IPS-18a (cell line): Measurements from ENCODE around the gene CCDC171.
A peak's percentile ranks its signal among the peaks of the same experiment; 100 is the strongest.

ENCODE experiments used
- H3K27ac ChIP-seq: one replicate; pipeline ENCODE4 v1.5.1; 2013; ENCODE audit warnings: low read length
- H3K27me3 ChIP-seq: one replicate; pipeline ENCODE4 v1.6.1; 2013; ENCODE audit warnings: mild to moderate bottlenecking, low read length; ENCODE audit not compliant: control insufficient read depth, insufficient read depth
- H3K36me3 ChIP-seq: one replicate; pipeline ENCODE4 v1.6.1; 2013; ENCODE audit warnings: low read depth, low read length; ENCODE audit not compliant: control insufficient read depth
- H3K4me1 ChIP-seq: one replicate; pipeline ENCODE4 v1.6.1; 2013; ENCODE audit warnings: low read depth, low read length; ENCODE audit not compliant: control insufficient read depth
- H3K4me3 ChIP-seq: one replicate; pipeline ENCODE4 v1.5.1; 2013; ENCODE audit warnings: low read length
- H3K9ac ChIP-seq: one replicate; pipeline ENCODE4 v1.6.1; 2013; ENCODE audit warnings: mild to moderate bottlenecking, low read length, moderate library complexity
- H3K9me3 ChIP-seq: one replicate; pipeline ENCODE4 v1.6.1; 2013; ENCODE audit warnings: low read depth, low read length; ENCODE audit not compliant: control insufficient read depth

CCDC171 gene

DNA sequence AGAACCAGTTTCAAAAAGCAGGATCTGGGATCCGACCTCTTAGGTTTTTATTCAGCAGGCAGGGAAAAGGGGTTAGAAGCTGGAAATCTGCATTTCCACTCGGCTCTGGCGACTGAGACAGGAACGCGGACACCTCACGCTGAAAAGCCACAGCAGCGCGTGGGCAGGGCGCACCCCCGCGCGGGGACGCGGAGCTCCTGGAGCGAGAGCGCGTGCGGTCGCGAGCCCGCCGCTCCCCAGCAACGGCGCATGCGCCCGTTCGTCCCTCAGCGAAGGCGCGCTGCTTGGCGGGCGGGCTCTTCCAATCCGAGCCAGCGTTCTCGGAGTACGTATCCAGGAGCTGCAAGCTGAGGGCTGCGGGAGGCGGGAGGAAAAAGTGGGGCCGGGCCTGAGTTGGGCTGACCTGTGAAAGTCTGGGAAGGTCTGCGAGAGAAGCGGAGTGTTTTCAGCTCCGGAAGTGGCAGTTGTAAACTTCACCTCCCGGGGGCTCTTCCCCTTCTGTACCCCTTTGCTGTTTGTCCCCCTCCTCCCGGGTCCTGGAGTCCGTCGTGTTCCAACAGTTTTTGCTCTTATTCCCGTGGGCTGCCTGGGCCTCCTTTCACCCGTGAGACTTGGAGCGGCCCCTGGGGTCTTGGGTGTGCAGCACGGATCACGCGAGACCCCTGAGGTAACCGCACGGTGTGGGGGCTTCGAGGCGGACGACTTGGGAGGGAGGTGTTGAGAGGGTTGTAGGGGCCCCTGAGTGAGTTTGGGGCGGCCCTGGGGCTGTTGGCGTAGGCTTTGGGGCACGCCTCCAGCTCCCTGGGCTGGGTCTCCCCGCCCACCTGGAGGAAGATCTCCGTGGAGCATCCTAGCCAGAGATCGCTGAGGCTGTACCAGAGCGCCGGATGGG, at the start of gene CCDC171:
Gene CCDC171, plus strand, starts transcription at position 408 of the 892 bp plus-strand sequence. CDS start 11,046 bp downstream, outside the sequence.
- H3K27me3 ChIP-seq: no peaks in the 10 kb centered on the region
- peak within 1 kb of the TSS; percentile 67 for H3K4me3 ChIP-seq
- H3K9me3 ChIP-seq: no peaks in the 10 kb centered on the region
- peak within 1 kb of the TSS; percentile 53 for H3K27ac ChIP-seq
- H3K9ac ChIP-seq: peak within 1 kb of the TSS; percentile 74
- no peaks in the 10 kb centered on the region for H3K36me3 ChIP-seq
- peaks cover 5% of the 10 kb centered on the region for H3K4me1 ChIP-seq

DNA sequence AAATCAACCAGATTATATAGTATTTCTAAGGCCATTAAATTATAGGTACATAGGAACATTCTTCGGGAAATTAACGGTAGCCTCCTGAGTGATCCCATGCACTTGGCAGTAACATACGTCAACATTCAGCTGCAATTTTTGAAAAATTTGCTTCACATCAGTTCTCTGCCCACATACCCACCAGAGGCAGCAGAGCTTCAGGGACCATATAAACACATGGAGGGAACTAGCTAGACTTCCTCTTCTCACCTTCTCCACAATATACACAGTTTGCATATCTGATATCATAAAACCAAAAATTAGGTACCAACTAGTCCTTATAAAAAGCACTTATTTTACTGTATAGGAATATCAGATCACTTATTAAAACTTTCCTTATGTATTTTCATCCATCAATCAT, 46.9 kb upstream of the CCDC171 start:
- Histone ChIP-seq H3K9me3 (no peaks in the 10 kb centered on the region), H3K36me3 (peaks cover 83% of the 10 kb centered on the region), H3K4me1 (peaks cover 12% of the 10 kb centered on the region), H3K9ac (no peak overlapping the region), H3K27ac (no peak overlapping the region), H3K4me3 (no peak overlapping the region), H3K27me3 (no peaks in the 10 kb centered on the region)

DNA sequence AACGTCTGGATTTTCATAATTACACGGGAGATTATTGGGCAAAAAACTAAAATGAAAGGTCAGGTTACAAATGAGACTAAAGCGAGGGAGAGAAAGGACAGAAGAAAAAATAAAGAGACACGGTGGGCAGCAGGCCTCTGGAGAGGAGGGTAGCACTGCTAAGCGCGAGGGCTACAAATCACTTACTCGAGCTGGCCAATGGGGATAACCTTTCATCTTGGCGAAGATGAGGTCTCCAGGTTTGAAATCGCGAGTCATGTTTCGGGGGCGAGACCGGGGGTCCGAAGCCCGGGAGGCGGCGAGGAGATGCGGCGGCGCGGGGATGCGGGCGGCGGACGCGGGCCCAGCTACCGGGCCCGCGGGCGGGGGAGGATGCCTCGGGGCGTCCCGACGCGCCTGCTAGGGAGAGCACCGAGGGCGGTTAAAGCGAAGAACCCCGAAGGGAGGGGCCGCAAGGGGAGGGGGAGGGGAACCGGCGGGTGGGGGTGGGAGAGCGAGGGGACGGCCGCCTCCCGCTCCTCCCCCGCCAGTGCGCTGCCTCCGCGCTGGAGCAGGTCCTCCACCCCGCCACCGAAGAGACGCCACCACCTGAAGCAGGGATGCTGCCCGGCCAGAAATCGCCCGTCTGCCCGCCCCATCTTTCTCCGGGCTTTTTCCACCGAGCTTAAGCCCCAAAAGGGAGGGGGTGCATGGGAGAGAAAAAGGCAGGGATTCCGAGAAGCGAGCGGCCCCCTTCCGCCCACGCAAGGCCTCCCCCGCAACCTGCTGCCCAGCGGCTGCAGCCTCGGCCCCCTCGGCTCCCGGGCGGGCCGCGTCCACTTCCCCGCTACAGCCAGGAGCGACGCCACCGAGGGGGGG, 42.7 kb upstream of the CCDC171 start:
- H3K27me3 ChIP-seq: no peaks in the 10 kb centered on the region
- H3K36me3 ChIP-seq: peaks cover 44% of the 10 kb centered on the region
- peak overlapping the region; percentile 96 for H3K9ac ChIP-seq
- H3K9me3 ChIP-seq: no peaks in the 10 kb centered on the region
- peak overlapping the region; percentile 99 for H3K27ac ChIP-seq
- H3K4me1 ChIP-seq: peaks cover 34% of the 10 kb centered on the region
- peak overlapping the region; percentile 99 for H3K4me3 ChIP-seq

DNA sequence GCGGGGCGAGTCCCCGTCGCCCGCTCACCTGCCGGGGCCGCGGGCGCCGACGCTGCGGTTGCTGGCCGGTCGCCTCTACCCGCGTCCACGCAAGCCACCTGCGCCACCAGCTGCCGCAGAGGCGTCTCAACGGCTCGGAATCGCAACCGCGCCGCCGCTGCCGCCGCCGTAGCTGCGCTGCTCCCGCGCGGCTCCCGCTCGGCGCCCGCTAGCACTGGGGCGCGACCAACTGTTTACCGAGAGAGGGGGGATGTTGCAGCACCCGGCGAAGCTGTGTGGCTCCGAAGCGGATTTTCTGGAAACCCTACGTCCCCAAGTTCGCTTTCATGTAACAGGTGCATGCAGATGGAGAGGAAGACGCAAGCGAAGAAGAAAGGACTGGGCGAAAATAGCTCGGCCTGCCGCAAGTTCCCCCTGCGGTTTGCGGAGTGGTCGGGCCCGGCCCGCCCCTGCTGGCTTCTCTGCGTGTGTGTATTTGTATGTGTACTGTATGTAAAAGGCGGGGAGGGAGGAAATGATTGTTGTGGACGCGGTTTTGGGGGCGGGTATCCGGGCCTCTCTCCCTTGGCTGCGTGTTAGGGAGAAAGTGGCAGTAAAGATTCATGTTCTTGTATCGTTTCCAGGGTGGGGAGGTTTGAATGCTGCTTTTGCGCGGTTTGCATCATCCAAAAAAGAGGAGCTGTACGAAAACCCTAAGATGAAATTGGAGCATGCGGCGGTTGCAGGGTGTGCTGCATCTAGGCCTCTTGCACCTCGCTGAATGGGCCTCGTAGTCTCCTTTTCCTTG, 41.9 kb upstream of the CCDC171 start, which contains the start of gene PSIP1:
Gene PSIP1, minus strand, starts transcription at position 182 of the 787 bp plus-strand sequence. CDS start 782 bp downstream, outside the sequence.
- Histone ChIP-seq H3K4me1 (peaks cover 34% of the 10 kb centered on the region), H3K4me3 (peak within 1 kb of the TSS; percentile 99), H3K27ac (peak within 1 kb of the TSS; percentile 99), H3K27me3 (no peaks in the 10 kb centered on the region), H3K9me3 (no peaks in the 10 kb centered on the region), H3K9ac (peak within 1 kb of the TSS; percentile 96), H3K36me3 (peaks cover 36% of the 10 kb centered on the region)

DNA sequence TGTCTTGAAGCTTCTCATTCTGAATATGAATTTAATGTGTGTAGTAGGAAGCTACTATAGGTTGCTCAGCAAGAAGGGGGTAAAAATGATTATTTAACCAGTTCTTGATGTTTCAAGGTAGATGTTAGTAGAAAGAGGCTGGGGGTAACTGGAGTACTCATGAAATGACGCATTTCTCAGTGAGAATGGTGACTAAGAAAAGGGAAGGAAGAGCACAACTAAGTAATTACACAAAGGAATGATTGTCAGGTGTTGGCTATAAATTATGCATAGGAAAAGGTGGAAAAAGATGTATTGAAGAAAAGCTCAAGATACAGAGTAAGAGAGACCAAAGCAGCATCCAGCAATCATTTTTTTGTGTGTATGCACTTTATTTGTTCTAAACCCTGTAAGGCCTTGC, 40.6 kb upstream of the CCDC171 start:
- H3K4me1 ChIP-seq: peaks cover 34% of the 10 kb centered on the region
- H3K4me3 ChIP-seq: peak overlapping the region; percentile 99
- H3K27ac ChIP-seq: peak overlapping the region; percentile 99
- peaks cover 24% of the 10 kb centered on the region for H3K36me3 ChIP-seq
- H3K9ac ChIP-seq: peak overlapping the region; percentile 96
- H3K27me3 ChIP-seq: no peaks in the 10 kb centered on the region
- no peaks in the 10 kb centered on the region for H3K9me3 ChIP-seq

DNA sequence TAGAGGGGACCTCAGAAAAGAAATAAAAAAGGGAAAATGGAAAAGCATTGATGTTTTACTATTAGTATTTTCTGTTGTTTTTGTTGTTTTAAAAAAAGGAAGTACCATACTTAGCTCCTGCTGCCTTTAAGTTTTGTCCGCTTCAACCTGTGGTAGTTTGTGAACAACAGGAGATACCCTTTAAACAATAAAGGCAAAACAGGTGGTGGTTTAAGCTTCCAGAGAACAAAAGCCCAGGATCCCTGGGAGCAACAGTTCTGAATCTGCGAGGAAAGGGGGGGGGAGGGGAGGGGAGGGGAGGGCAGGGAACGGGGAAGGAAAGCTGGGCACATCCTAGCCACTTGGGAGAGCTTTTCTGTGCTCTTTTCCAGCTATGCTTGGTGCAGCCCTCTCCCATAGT, 40.0 kb upstream of the CCDC171 start:
- Histone ChIP-seq H3K4me3 (peak overlapping the region; percentile 99), H3K36me3 (peaks cover 19% of the 10 kb centered on the region), H3K9ac (peak overlapping the region; percentile 96), H3K4me1 (peaks cover 31% of the 10 kb centered on the region), H3K27ac (peak overlapping the region; percentile 99), H3K9me3 (no peaks in the 10 kb centered on the region), H3K27me3 (no peaks in the 10 kb centered on the region)

DNA sequence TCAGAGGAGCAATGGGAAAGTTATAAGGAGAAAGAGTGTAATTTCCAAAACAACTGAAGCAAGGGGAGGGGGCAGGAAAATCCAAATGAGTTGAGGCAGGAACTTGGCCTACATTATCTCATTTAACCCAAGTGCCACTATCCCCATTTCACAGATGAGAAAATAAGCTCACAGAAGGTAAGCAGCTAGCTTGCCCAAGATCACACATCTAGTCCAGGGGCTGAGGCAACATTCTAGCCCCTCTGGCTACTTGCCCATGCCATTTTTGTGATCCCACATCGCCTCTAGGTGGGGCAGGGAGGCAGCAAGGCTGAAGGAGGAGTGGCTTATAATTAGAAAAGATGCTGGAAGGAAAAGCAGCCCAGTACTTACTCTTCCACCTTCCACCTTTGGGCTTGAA, 39.5 kb upstream of the CCDC171 start:
- Histone ChIP-seq H3K27ac (peak overlapping the region; percentile 79), H3K9me3 (no peaks in the 10 kb centered on the region), H3K4me3 (peak overlapping the region; percentile 31), H3K36me3 (peaks cover 15% of the 10 kb centered on the region), H3K27me3 (no peaks in the 10 kb centered on the region), H3K4me1 (peaks cover 27% of the 10 kb centered on the region), H3K9ac (peak overlapping the region; percentile 96)

DNA sequence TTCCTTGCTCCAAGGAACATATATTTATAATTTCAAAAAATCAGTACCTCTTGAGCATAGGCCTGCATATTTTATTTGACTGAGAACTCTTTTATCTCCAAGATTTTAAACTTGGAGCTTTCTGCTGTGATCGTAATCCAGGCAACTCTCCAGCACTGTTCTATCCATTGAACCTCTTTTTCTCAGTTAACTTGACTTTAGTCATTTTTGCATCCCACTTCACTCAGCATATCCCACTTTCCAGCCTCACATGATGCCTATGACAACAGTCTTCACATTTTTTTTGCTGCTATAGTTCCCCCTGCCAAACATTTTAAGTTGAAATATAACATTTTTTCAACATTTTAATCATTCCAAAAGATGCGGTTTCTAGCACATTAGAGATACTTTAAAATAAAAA, 33.0 kb upstream of the CCDC171 start:
- Histone ChIP-seq H3K27ac (no peak overlapping the region), H3K9me3 (no peaks in the 10 kb centered on the region), H3K9ac (no peak overlapping the region), H3K27me3 (no peaks in the 10 kb centered on the region), H3K36me3 (no peaks in the 10 kb centered on the region), H3K4me1 (peaks cover 9% of the 10 kb centered on the region), H3K4me3 (no peak overlapping the region)

DNA sequence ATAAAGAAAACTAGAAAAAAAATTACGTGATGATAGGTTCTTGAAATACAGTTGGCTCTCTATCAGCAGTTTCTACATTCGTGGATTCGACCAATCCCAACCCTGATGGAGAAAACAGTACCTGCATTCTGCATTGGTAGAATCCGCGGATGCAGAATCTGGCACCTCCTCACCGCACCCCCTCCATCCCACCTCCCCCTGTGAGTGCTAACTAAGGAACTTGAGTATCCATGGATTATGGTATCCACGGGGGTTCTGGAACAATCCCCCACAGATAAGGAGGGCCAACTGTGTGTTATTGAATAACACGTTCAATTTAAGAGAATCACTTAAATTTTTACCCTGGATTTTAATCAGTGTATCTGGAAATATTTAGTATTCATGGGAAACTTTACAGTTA, 31.6 kb upstream of the CCDC171 start:
- Histone ChIP-seq H3K9me3 (no peaks in the 10 kb centered on the region), H3K27me3 (no peaks in the 10 kb centered on the region), H3K4me1 (peaks cover 9% of the 10 kb centered on the region), H3K9ac (no peak overlapping the region), H3K27ac (no peak overlapping the region), H3K36me3 (no peaks in the 10 kb centered on the region), H3K4me3 (no peak overlapping the region)

DNA sequence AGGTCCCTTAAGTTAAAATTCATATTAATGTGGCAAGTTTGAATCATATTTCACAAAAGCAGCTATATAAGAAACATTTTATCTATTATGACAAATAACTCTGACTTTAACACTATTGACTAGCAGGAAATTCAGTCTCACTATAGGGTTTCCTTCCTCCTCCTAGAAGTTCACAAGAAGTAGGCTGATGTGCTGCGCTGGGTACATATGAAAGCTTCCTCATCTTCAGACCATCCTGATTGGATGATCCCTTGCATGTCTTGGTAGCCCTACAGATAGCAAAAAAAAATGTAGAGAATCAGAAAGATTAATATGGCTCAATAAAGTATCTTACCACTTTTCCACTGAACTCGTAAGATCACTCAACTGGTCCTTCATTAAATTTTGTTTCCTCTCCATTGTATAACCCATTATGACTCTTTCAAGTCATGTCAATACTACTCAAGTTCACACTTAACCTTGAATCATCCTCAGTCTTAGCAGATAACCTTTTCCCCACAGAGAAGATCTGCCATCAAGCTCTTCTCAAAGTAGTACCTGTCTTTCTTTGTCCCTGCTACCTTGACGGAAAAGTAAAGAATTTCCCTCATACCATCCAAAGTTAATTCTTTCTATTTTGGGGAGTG, 30.6 kb upstream of the CCDC171 start:
- Histone ChIP-seq H3K4me1 (peaks cover 9% of the 10 kb centered on the region), H3K9me3 (no peaks in the 10 kb centered on the region), H3K36me3 (no peaks in the 10 kb centered on the region), H3K9ac (no peak overlapping the region), H3K27me3 (no peaks in the 10 kb centered on the region), H3K4me3 (no peak overlapping the region), H3K27ac (no peak overlapping the region)
